Activated CD8-positive, alpha-beta memory T cell treated with anti-CD3 and anti-CD28 coated beads, Interleukin-2, amount 50 U/mL, for 1 hour (primary cell): ENCODE data around the gene NTSR2.

ENCODE experiments used
- DNase-seq: peaks from one replicate; pipeline ENCODE4 v3.0.0-alpha.2; 2020; ENCODE audit errors: extremely low read depth

The NTSR2 gene

GRCh38 chr2:11657646-11658045 is 12.3 kb downstream of the NTSR2 start:
- DNase-seq = no peak

GRCh38 chr2:11657195-11657594 is 12.8 kb downstream of the NTSR2 start:
- no peak for DNase-seq

GRCh38 chr2:11656671-11657101 is 13.3 kb downstream of the NTSR2 start:
- no peak for DNase-seq

GRCh38 chr2:11656252-11656651 is 13.7 kb downstream of the NTSR2 start:
- no peak for DNase-seq

- no peak for DNase-seq
Measured at GRCh38 chr2:11655495-11655894, 14.5 kb downstream of the NTSR2 start.

- no peak for DNase-seq
Measured at GRCh38 chr2:11652553-11652952, 17.4 kb downstream of the NTSR2 start.

- DNase-seq = no peak
Measured at GRCh38 chr2:11651856-11652548, 18.0 kb downstream of the NTSR2 start.

GRCh38 chr2:11649093-11649492 is 20.9 kb downstream of the NTSR2 start:
- DNase-seq = no peak

- DNase-seq = no peak
Measured at GRCh38 chr2:11647834-11648600, 22.0 kb downstream of the NTSR2 start.

GRCh38 chr2:11646530-11646929 is 23.5 kb downstream of the NTSR2 start:
- no peak for DNase-seq

- no peak for DNase-seq
Measured at GRCh38 chr2:11644293-11644692, 25.7 kb downstream of the NTSR2 start.

GRCh38 chr2:11642972-11643371 is 27.0 kb downstream of the NTSR2 start:
- DNase-seq = no peak

- no peak for DNase-seq
Measured at GRCh38 chr2:11640132-11640531, 29.9 kb downstream of the NTSR2 start.

GRCh38 chr2:11639503-11639902 is 30.5 kb downstream of the NTSR2 start:
- DNase-seq = no peak

- DNase-seq = no peak
Measured at GRCh38 chr2:11637546-11637945, 32.4 kb downstream of the NTSR2 start.

GRCh38 chr2:11636593-11637295 is 33.3 kb downstream of the NTSR2 start:
- DNase-seq = no peak

- DNase-seq = no peak
Measured at GRCh38 chr2:11635141-11635540, 34.9 kb downstream of the NTSR2 start.

GRCh38 chr2:11634584-11634983 is 35.4 kb downstream of the NTSR2 start:
- DNase-seq = no peak

GRCh38 chr2:11633923-11634478 is 36.0 kb downstream of the NTSR2 start:
- DNase-seq = no peak

- no peak for DNase-seq
Measured at GRCh38 chr2:11631462-11631861, 38.5 kb downstream of the NTSR2 start.

- DNase-seq = no peak
Measured at GRCh38 chr2:11630855-11631254, 39.1 kb downstream of the NTSR2 start.

- no peak for DNase-seq
Measured at GRCh38 chr2:11629851-11630250, 40.1 kb downstream of the NTSR2 start.
